NCI-H82 treated with DMSO at 0.1 percent for 48 hours (cell line): ENCODE data around the gene PDK4.
A peak's percentile ranks its signal among the peaks of the same experiment; 100 is the strongest.

Experiments used
- DNase-seq: peaks from one replicate; lab custom pipeline; 2025; ENCODE audit not compliant: unreplicated experiment; lab: John Stamatoyannopoulos, UW

Gene PDK4

GRCh38 chr7:95596198-95597063 is at the start of gene PDK4:
Gene PDK4, minus strand, starts transcription at chr7:95596516. Its CDS starts 223 bp downstream, at chr7:95596293.
- DNase-seq: peak; percentile 33

- DNase-seq: no peak
These were observed 45.9 kb upstream of the PDK4 start for GRCh38 chr7:95642173-95642572.

GRCh38 chr7:95636140-95636940 is 40.0 kb upstream of the PDK4 start:
- no peak for DNase-seq

GRCh38 chr7:95632609-95633008 is 36.3 kb upstream of the PDK4 start:
- no peak for DNase-seq

- DNase-seq: no peak
These were observed 35.2 kb upstream of the PDK4 start for GRCh38 chr7:95631527-95631926.

GRCh38 chr7:95630702-95631458 is 34.6 kb upstream of the PDK4 start:
- DNase-seq: no peak

GRCh38 chr7:95628831-95629439 is 32.6 kb upstream of the PDK4 start:
- no peak for DNase-seq

- no peak for DNase-seq
These were observed 27.5 kb upstream of the PDK4 start for GRCh38 chr7:95623788-95624187.

GRCh38 chr7:95622859-95623258 is 26.5 kb upstream of the PDK4 start:
- DNase-seq: no peak

GRCh38 chr7:95622001-95622549 is 25.8 kb upstream of the PDK4 start:
- no peak for DNase-seq

GRCh38 chr7:95621404-95621803 is 25.1 kb upstream of the PDK4 start:
- no peak for DNase-seq

GRCh38 chr7:95620631-95621030 is 24.3 kb upstream of the PDK4 start:
- DNase-seq: no peak

- no peak for DNase-seq
These were observed 23.6 kb upstream of the PDK4 start for GRCh38 chr7:95619921-95620320.

GRCh38 chr7:95619517-95619916 is 23.2 kb upstream of the PDK4 start:
- no peak for DNase-seq

GRCh38 chr7:95614442-95614940 is 18.2 kb upstream of the PDK4 start:
- no peak for DNase-seq

GRCh38 chr7:95611224-95611623 is 14.9 kb upstream of the PDK4 start:
- DNase-seq: no peak

GRCh38 chr7:95609277-95609971 is 13.1 kb upstream of the PDK4 start:
- no peak for DNase-seq

- peak; percentile 50 for DNase-seq
These were observed 12.2 kb upstream of the PDK4 start for GRCh38 chr7:95608359-95609173.

GRCh38 chr7:95607561-95607960 is 11.2 kb upstream of the PDK4 start:
- DNase-seq: no peak
